SK-N-SH (cell line): ENCODE measurements around the gene PDPK1. TPM values are rescaled to one million over a fixed set of nuclear protein-coding genes. Genes with fewer than 3 reads are reported as not detected.

Source experiments
- CTCF ChIA-PET: fragments of 300-600, 350-600 bp; formaldehyde crosslinking; extraction: SDS; loops from one replicate; lab custom pipeline; 2021; lab: Yijun Ruan, JAX
- POLR2A ChIA-PET: fragments of 350-600 bp; sonication (Branson Sonifier 250); formaldehyde crosslinking; extraction: SDS; loops from one replicate; lab custom pipeline; 2020; ENCODE audit warnings: antibody characterized with exemption, inconsistent platforms; lab: Yijun Ruan, JAX
- DNase-seq: peaks from one replicate; pipeline ENCODE4 v3.0.0; 2012
- H2AFZ ChIP-seq: fragments of 200-600 bp; sonication (generic); 2 replicates; pipeline ENCODE4 v1.8.1; 2016; ENCODE audit warnings: antibody characterized with exemption, mild to moderate bottlenecking, low read depth
- H3F3A ChIP-seq: fragments of 200-600 bp; sonication (generic); replicated peaks from 2 replicates; pipeline ENCODE3; 2016; ENCODE audit warnings: antibody characterized with exemption, mild to moderate bottlenecking; ENCODE audit not compliant: insufficient read depth
- H3K27ac ChIP-seq, 2 experiments: fragments of 200-500 bp in 1 of 2; fragments of 200-600 bp in 1 of 2; sonication (Bioruptor generic) in 1 of 2; sonication (generic), shearing (Covaris generic) in 1 of 2; 2 replicates each; pipeline versions ENCODE4 v1.5.1 to v1.6.1; 2014 to 2016; ENCODE audit warnings: low read depth in 2 of 2, inconsistent platforms in 1 of 2, low read length in 1 of 2, mild to moderate bottlenecking in 1 of 2, mixed read lengths in 1 of 2
- H3K27me3 ChIP-seq: fragments of 200-600 bp; sonication (generic), shearing (Covaris generic); 2 replicates; pipeline ENCODE4 v1.6.1; 2016; ENCODE audit warnings: mixed run types; ENCODE audit not compliant: insufficient read depth
- H3K36me3 ChIP-seq, 2 experiments: fragments of 200-500 bp in 1 of 2; fragments of 200-600 bp in 1 of 2; sonication (Bioruptor generic) in 1 of 2; sonication (generic) in 1 of 2; replicated peaks in 1 of 2; 2 replicates each; pipeline versions ENCODE3 to v1.5.1; 2014 to 2016; ENCODE audit warnings: low read length in 1 of 2, mild to moderate bottlenecking in 1 of 2; ENCODE audit not compliant: insufficient read depth in 2 of 2, control insufficient read depth in 1 of 2
- H3K4me1 ChIP-seq, 2 experiments: fragments of 200-500 bp in 1 of 2; fragments of 200-600 bp in 1 of 2; sonication (Bioruptor generic) in 1 of 2; sonication (generic), shearing (Covaris generic) in 1 of 2; 2 replicates each; pipeline versions ENCODE4 v1.5.1 to v1.6.1; 2014 to 2016; ENCODE audit warnings: low read depth in 1 of 2, low read length in 1 of 2, mixed run types in 1 of 2; ENCODE audit not compliant: insufficient read depth in 2 of 2, control insufficient read depth in 1 of 2
- H3K4me2 ChIP-seq: fragments of 200-600 bp; sonication (generic), shearing (Covaris generic); 2 replicates; pipeline ENCODE4 v1.6.1; 2017; ENCODE audit warnings: mixed run types
- H3K4me3 ChIP-seq, 2 experiments: fragments of 200-500 bp in 1 of 2; fragments of 200-600 bp in 1 of 2; sonication (Bioruptor generic) in 1 of 2; sonication (generic), shearing (Covaris generic) in 1 of 2; 2 replicates each; pipeline versions ENCODE4 v1.5.1 to v1.8.1; 2014 to 2016; ENCODE audit warnings: low read depth in 2 of 2, inconsistent platforms in 1 of 2, low read length in 1 of 2, mild to moderate bottlenecking in 1 of 2, mixed read lengths in 1 of 2, moderate library complexity in 1 of 2
- H3K79me2 ChIP-seq: fragments of 200-600 bp; sonication (generic); 2 replicates; pipeline ENCODE4 v1.8.1; 2017; ENCODE audit warnings: mild to moderate bottlenecking; ENCODE audit not compliant: insufficient read depth
- H3K9ac ChIP-seq: fragments of 200-600 bp; sonication (generic); 2 replicates; pipeline ENCODE4 v1.6.1; 2017; ENCODE audit warnings: mixed run types
- H3K9me2 ChIP-seq: fragments of 200-600 bp; sonication (generic); 2 replicates; pipeline ENCODE4 v1.6.1; 2017; ENCODE audit warnings: mixed run types
- H3K9me3 ChIP-seq: fragments of 200-600 bp; sonication (generic); 2 replicates; pipeline ENCODE4 v1.6.1; 2017; ENCODE audit warnings: mixed run types, mild to moderate bottlenecking, moderate library complexity
- H4K20me1 ChIP-seq: fragments of 200-600 bp; sonication (generic); 2 replicates; pipeline ENCODE4 v1.6.1; 2017; ENCODE audit warnings: mild to moderate bottlenecking, mixed run types; ENCODE audit not compliant: insufficient read depth
- EZH2phosphoT487 ChIP-seq: fragments of 200-600 bp; sonication (generic); IDR thresholded peaks from 2 replicates; pipeline ENCODE4 v1.6.1; 2017; ENCODE audit warnings: low read depth, mixed run types, mild to moderate bottlenecking, antibody characterized with exemption, moderate library complexity, borderline replicate concordance
- GABPA ChIP-seq: IDR thresholded peaks from 2 replicates; pipeline ENCODE4 v1.4.0; 2012; ENCODE audit warnings: low read depth, mild to moderate bottlenecking
- POLR2AphosphoS5 ChIP-seq: IDR thresholded peaks from 2 replicates; pipeline ENCODE4 v1.6.1; 2012; ENCODE audit warnings: low read depth, low read length
- RAD21 ChIP-seq: IDR thresholded peaks from 2 replicates; pipeline ENCODE4 v1.6.1; 2012; ENCODE audit warnings: mild to moderate bottlenecking, low read length
- REST ChIP-seq: IDR thresholded peaks from 2 replicates; pipeline ENCODE4 v1.6.1; 2012; ENCODE audit warnings: mild to moderate bottlenecking, low read depth, low read length, moderate library complexity
- TEAD4 ChIP-seq: IDR thresholded peaks from 2 replicates; pipeline ENCODE4 v1.4.0; 2012; ENCODE audit warnings: mild to moderate bottlenecking, borderline replicate concordance; ENCODE audit not compliant: insufficient read depth
- YY1 ChIP-seq: IDR thresholded peaks from 2 replicates; pipeline ENCODE4 v1.4.0; 2012; ENCODE audit warnings: low read depth, mild to moderate bottlenecking
- ZBTB33 ChIP-seq: IDR thresholded peaks from 2 replicates; pipeline ENCODE4 v1.4.0; 2012; ENCODE audit warnings: low read depth, borderline replicate concordance
- WGBS: methylation state at CpG from one replicate; pipeline ENCODE4 v1.1.6; 2017; ENCODE audit warnings: low lambda C conversion rate; 5-methylcytosine and 5-hydroxymethylcytosine counted together
- polyA plus RNA-seq, 3 experiments: library from polyadenylated mRNA; depleted of rRNA; stranded (reverse); fragments of >200 nt; gene quantifications; 2 replicates each; pipeline ENCODE4 v1.2.3, GENCODE V29; 2012

Gene PDPK1
- polyA plus RNA-seq, 1 of the 3 experiments (the other 2 are of a cell fraction): 22.0 TPM

- H2AFZ ChIP-seq: no peak overlapping the region
These were observed 25.7 kb upstream of the PDPK1 start for GRCh38 chr16:2511996-2512734.

More at GRCh38 chr16:2511996-2512734, 25.7 kb upstream of the PDPK1 start:
- Histone ChIP-seq H3K9me3 (no peaks in the 10 kb centered on the region), H3K79me2 (peaks cover 34% of the 10 kb centered on the region), H3F3A (no peaks in the 10 kb centered on the region), H3K4me1 (peaks cover 15 to 24% of the 10 kb centered on the region in 2 experiments; a peak in 3 of 4 replicates), H4K20me1 (peaks cover 28% of the 10 kb centered on the region), H3K4me2 (no peak overlapping the region), H3K4me3 (no peak overlapping the region), H3K9ac (no peak overlapping the region), H3K27ac (no peak overlapping the region), H3K9me2 (no peaks in the 10 kb centered on the region), H3K36me3 (no peaks in the 10 kb centered on the region), H3K27me3 (no peaks in the 10 kb centered on the region)
- no peak for DNase-seq
- ChIA-PET POLR2A (no interaction called here), CTCF (interaction anchor here (2.4 to 6.6 kb wide), 2 partner anchors 11 to 83 kb away, joined by 8 to 41 read pairs; partner anchors contain the start of gene CCNF)
- TF ChIP-seq GABPA: no peak
- TF ChIP-seq ZBTB33: no peak
- TF ChIP-seq REST: no peak
- no peak for TF ChIP-seq RAD21
- TF ChIP-seq TEAD4: no peak
- TF ChIP-seq YY1: no peak
- no peak for TF ChIP-seq EZH2phosphoT487
- no peak for TF ChIP-seq POLR2AphosphoS5
- WGBS: 97% methylated on average over 12 of the region's 17 CpGs
